CD4-positive, alpha-beta T cell treated with Interleukin-6 at 100 ng/mL for 8 hours (primary cell): ENCODE results near the gene NFIC.

Experiments
- DNase-seq: peaks from one replicate; pipeline ENCODE4 v3.0.0-alpha.2; 2020; ENCODE audit warnings: mixed read lengths, low spot score

The NFIC gene

DNA sequence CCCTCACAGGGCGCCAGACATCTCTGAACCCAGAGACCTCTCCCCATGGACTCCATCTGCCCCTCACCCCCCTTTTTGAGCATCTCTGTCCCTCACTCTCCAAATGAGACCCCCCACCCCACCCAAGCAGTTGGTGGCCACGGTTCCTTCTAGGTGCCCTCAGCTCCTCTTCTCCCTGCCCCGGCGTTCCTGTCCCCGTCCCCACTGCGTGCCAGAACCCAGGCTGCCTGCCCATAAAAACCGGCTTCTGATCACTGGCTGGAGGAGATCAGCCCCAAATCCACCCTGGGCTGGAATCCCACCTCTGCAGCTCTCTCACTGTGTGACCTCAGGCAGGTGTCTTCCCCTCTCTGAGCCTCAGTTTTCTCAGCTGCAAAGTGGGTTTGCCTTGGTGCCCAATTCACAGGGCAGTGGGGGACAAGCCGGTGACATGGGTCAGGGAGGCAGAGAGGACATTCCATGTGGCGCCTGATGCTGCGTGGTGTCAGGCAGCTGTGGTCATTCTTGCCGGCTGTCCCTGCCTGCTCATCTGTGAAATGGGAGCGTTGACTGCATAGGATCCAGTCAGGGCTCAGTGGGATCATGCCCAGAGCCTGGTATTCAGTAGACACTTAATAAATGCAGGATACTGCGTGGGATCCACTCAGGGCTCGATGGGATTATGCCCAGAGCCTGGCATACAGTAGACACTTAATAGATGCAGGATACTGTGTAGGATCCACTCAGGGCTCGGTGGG lies 88.4 kb downstream of the NFIC start:
- no peak for DNase-seq

DNA sequence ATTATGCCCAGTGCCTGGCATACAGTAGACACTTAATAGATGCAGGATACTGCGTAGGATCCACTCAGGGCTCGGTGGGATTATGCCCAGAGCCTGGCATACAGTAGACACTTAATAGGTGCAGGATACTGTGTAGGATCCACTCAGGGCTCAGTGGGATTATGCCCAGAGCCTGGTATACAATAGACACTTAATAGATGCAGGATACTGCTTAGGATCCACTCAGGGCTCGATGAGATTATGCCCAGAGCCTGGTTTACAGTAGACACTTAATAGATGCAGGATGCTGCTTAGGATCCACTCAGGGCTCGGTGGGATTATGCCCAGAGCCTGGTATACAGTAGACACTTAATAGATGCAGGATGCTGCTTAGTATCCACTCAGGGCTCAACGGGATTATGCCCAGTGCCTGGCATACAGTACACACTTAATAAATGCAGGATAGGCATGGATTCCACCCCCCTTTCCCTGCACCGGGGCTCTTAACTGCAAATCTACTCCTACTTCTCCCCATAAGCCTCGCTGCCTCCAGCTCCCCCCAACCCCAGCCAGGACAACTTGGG lies 89.1 kb downstream of the NFIC start:
- DNase-seq: no peak

DNA sequence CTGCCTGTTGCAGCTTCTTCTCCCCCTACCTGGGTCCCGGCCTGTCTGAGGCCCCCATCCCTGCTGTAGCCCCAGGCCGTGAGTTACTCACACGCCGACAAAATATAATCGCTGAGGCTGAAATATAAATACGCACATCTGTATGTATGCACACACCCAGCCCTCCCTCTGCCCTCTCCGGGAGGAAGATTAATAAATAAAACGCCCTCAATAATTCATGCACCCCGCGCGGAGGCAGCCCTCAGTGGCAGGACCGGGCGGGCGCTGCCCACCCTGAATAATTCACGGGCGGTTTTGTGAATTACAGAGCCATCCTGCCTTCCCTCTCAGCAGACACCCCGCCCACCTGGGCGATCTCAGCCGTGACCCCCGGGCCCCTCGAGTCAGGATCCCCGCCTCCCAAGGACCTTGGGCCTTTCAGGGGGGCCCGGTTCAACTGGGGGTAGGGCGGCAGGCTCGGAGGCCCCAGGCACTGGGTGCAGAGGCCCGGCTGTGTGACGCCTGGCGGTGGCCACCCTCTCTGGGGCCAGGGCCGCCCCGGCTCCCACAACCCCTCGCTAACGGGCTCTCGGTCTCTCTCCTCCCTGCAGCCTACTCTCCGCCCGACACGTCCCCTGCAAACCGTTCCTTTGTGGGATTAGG lies 89.7 kb downstream of the NFIC start:
- DNase-seq: no peak

DNA sequence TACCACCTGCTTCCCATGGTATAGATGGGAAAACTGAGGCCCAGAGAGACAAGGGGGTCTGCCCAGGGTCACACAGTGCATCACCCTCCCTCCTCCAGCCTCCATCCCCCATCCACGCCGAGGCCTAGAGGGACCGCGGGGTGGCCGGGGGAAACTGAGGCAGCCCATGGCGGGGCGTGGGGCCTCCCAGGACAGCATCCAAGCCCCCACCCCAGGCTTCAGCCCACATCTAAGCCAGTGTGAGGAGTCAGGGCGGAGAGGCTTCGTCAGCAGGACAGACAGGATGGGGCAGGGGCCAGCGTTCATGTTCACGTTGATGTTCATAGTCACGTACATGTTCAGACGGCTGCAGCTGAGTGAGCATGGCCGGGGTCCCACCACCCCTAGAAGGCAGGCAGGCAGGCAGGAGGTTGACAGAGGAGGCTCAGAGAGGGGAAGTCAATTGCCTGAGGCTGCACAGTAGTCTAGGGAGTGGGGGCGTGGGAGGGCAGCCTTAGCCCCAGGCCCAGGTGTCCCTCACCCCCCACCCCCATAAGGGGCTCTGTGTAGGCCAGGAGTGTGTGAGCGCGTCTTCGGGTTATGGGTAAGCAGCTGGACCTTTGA lies 90.6 kb downstream of the NFIC start:
- DNase-seq: no peak

DNA sequence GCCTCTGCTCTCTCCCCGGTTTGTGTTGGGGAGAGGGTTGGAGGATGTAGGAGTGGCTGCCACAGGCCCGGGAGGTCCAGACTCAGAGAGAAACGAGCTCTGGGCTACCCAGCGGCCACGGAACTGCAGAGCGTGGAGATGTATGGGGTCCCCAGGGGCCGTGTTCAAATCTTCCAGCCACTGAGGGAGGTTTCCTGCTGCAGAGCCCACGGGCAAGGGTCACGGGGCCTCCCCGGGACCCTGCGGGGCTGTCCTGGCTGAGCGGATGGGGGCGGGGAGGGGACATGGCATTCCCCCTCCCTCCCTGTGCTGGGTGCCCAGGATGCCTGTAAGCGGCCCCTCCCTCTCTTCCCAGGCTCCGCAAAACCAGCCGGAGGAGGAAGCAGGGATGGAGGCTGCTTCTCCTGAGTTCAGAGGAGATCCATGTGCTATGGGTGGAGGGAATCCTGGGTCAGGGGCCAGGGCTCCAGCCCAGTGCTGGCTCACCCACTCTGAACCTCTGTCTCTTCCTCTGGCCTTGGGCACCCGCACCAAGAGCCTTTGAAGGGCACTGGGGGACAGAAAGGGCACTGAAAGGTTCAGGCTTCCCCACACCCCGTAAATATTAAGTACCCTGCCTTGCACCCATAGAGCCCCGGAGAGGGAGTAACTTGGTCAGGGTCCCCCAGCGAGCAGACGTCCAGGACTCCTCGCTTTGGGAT lies 91.3 kb downstream of the NFIC start:
- no peak for DNase-seq

DNA sequence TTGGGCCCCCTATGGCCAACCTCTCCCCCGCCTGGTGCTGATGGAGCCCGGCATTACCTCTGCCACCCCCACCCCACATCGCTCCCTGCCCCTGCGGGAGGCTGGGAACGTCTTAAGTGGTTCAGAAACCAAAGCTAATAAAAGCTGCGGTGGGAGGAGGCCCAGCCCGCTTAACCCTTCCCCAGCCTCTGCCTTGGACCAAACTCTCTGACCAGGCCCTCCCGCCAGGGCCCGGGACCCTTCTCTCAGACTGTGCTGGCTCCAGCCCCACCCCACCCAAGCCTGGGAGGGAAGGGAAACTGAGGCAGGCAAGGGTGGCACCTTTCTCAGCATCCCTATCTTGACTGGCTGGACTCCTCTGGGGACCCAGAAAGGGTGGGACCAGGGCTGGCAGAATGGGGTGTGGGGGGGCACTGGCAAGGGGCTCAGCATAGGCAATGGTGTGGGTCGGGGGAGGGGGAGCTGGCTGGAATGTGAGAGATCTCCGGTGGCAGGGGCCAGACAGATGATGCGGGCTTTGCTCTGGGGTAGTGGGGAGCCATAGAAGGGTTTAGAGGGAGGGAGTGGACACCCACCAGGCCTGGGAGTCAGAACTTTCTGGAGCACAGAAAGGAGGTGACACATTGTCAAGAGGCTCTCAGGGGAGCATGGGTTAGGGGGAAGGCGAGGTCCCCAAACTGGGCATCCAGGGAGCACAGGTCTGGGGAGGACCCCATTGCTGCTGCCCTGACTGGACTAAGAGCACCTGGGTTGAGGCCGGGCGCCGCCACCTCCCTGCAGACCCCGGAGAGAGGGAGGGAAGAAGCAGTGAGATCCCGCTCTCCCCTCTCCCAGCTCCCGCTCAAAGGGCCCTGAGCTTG lies 92.1 kb downstream of the NFIC start:
- DNase-seq: no peak

DNA sequence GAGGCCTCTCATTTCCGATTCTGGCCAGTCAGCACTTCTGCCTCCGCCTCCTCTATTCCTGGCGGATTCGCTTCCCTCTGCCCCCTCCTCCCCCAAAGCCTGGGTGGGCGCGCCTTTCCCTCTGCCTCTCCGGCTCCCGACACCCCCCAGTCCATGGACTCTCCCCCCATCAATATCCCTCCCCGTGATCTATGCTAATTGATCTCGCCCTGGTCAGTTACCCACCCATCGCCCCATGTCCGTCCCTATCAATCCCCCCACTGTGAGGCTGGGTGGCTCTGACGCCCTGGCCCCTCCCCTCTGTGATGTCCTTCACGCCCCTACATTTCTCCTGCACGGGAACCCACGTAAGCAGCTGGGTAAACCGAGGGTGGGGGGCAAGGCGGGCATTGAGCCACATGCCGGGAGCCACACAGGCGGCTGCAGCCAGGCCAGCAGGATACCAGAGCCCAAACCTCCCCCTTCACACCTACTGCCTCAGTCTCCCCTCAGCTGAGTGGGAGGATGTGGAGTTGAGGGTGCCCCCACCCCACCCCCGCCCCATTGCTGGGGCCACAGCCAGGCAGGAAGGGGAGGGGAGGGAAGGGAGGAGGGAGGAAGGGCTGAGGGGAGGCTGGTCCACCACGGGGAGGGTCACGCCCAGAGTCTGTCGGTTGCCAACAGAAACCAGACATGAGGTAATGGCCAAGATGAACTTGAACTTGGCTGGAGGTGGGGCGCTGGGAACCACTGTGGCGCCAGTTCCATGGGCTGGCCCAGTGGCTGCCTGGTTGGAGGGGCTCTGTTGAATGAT lies 92.9 kb downstream of the NFIC start:
- no peak for DNase-seq

DNA sequence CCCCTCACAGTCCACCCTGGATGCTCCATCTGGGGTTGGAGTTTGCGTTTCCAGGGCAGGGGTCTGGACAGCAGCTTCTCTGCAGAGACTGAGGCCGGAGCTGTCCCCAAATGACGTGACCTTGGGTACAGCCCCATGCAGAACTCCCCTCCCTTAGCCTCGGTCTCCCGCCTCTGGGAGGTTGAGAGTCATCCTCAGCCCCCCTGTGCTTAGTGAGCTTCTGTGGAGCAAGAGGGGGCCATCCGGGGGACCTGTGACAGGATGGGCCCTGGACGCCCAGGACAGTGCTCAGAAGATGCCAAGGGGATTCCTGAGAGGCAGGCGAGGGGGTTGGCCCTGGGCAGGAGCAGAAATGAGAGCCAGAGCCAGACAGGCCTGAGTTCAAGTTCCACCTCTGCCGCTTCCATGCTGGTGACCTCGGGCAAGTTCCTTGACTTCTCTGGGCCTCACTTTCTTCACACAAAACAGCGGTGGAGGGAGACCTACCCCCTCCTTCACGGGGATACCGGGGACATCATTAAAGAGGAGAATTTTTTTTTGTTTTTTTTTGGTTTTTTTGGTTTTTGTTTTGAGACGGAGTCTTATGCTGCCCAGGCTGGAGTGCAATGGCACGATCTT lies 93.7 kb downstream of the NFIC start:
- no peak for DNase-seq

DNA sequence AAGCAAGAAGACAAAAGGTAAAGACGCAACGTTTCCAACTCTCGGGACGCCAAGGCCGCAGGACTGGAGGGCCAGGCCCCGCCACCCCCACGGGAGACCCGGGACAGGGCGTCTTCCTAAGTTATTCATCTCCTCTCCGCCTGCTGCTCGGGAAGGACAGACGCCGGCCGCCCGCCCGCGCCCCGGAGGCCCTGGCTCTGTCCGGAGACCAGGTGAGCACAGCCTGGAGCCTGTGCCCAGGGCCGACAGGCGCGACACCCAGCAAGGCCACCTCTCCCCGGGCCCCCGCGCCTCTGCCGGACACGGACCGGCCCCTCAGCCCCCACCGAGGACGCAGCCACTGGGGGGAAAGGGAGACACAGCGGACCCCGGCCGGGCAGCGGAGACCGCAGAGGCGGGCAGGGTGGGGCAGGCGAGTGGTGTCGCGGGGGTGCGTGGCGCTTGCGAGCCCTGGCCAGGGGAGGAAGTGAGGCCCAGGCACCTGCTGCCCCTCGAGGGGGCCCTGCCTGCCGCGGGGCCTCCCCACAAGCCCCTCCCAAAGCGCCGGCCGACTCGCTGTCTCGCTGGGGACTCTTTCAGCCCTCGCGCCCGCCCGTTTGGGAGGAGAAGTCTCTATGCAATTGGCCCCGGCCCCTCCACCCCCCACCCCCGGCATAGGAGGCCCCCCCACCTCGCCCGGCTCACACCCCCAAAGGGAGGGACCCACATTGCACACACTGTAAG lies 96.8 kb downstream of the NFIC start:
- DNase-seq: no peak

DNA sequence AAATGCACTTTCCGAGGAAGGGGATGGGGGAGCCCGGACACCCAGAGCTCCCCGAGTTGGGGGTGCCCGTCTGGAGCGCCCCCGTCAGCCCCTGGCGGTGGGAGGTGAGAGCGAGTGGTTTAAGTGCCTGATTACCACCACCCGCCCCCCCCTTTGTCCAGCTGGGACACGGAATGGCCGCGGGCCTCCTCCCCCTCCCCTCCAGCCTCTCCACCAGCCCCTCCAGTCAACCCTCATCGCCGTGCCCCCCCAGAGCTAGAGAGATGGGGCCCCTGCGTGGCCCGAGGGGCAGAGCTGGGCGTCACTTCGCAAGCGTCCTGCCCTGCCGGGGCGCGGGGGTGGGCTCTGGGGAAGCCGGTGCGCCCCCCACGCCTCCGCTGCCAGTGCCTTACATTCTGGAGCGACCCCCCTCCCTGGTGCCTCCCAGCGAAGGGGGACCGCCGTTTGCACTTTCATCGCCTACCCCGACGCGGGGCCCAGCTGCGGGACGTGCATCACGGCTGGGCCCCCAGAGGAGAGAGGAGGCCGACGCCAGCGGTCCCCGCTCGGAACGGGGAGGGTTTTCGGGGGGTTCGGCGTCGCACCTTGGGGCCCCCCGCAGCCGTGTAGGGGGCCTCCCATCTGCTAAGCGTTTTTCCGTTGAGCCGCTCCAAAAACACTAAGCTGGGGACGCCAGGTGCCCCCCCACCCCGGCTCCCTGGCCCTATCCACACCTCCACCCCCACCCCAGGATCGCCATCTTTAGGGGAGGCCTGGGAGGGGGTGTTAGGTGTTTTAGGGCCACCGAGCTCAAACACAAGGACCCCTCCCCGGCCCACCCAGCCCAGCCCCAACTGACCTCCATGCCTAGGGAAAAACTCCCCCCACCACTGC lies 97.6 kb downstream of the NFIC start:
- no peak for DNase-seq

DNA sequence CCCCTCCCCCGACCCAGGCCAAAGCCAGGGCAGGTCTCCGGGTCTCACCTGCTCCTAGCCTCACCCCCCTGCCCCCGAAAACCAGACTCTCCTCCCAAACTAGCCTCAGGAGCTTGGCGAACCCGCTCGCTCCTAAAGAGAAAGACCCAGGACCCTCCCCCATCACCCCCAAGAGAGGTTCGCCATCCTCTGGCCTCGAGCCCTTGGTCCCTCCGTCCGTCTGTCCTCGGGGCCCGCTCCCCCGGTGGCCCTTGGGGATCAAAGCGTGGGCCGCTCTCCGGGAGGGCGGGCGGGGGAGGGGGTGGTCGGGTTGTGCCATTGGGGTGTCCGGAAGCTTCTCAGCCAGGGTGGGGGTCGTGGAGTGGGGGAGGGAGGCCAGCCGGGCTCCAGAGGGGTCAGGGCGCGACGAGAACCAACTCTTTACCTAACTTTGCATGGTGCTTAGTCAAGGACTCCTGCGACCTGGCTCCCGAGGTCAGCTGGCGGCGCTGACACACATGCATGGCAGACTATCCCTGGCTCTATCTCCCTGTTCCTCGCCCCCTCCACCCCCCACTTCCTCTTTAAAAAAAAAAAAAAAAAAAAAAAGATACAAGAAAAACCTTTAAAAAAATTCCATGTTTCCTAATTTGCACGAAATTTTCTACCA lies 98.3 kb downstream of the NFIC start:
- DNase-seq: no peak

DNA sequence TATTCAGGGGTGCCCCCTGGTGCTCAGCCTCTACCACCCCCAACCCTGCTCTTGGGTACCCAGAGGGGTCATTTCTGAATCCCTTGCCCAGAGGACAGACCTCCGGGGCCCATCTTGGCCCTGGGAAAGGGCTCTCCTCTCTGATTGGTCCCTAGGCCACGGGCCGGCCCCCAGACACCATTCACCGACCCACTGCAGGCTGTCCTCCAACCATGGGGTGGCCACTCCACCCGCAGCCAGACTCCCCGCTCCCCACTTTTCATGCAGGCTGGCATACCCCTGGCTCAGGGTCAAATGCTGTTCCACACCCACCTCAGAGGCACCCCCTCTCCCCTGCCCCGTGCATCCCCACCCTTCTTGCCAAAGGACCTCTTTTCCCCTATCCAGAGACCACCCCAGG lies 99.2 kb downstream of the NFIC start:
- DNase-seq: no peak

DNA sequence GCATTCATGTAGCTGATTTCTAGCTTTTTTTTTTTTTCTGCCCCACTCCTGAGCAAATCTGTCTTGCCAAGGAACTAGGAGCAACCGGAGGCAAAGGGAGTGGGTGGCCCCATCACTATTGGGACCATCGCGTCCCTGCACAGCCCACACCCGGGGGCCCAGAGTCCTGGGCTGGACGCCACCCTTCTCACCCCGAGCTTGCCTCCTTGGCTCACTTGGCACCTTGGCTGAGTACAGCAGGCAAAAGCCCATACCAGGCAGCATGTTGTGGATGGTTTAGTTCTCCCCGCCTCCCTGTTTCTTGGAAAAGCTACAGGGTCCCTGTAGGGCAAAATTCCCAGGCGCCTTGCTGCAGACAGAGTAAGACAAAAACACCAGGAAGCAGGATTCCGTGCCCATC lies 100.3 kb downstream of the NFIC start:
- DNase-seq: no peak

DNA sequence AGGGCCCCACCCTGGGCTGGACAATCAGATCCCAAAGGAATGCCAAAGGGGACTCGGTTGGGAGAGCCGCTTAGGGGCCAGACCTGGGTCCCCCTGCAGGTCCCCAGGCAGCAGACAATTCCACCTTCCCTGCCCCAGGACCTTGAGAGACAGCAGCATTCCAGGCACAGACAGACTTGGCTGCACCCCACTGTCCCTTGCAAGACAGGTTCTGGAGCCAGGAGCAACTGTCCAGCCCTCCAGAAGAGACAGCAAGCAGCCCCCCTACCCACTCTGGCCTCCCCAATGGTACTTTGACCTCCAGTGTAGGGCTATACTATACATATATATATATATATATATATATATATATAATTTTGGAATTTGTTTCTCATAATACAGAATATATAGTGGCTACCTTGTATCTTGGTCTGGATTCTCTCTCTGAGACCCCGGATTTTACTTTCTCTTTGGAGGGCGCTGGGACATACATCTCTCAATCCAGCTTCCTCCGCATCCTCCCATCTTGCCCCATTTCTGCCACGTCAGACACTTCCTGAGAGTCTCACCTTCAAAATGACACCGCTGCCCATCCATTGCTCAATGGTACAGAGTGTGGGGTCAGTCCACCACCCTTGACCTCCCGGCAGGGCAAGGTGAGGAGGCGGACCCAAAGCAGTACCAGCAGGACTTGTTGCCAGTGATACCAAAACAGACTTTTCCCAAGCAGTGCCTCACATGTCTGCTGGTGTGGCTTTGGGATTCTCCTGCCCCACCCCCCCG lies 101.2 kb downstream of the NFIC start:
- no peak for DNase-seq

DNA sequence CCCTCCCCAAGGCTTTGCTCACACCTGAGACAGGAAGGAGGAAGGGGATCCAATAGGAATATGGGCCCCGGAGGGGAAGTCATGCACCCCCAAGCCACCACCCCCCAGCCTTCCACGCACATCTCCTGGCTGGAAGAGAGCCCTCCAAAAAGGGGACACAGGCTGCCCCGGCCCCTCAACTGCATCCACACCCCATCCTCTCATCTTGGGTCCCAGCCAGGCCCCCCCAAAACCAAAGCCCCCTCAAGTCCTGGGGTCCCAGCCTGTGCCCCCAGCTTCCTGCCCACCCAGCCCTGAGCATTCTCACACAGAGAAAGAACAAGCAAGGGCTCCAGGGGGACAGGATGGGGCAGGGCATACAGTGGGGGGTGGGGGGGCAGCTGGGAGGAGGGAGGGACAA lies 101.8 kb downstream of the NFIC start:
- no peak for DNase-seq

DNA sequence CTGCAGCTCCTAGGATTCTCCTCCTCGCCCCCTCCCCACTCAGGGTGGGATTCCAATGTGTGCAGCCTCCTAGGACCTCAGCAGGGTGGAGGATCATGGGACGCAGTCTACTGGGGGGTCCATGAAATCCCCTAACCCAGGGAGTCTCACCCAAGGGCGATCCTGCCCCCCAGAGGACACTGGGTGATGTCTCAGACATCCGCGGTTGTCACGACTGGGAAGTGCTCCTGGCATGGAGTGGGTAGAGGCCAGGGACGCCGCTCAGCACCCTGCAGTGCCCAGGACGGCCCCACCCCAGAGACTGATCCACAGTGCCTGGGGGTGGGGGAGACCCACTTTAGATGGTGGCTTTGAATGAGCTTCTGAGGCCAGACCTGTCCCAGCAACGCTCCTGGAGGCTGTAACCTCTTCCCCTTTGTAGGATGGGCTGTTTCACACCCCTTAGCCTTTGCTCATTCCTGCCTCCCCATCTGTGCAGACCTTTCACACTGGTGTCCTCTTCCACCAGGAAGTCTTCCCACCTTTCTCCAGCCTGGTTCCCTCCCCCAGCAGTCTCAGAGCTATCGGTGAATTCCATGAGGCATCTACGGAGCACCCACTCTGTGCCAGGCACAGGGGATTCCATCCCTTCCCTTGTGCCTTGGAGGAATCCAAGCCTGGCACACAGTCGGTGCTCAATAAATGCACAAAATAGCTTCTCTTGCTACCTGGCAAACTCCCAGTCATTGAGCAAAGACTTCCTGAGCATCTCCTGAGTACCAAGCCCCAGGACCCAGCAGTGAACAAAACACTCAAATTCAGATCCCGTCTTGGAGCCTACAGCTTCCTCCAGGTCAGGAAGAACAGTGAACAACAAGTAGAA lies 103.5 kb downstream of the NFIC start:
- no peak for DNase-seq
